HG03139 (cell line): ENCODE results near the gene CARMIL1.

Source experiments
- ATAC-seq: cut with Tn5 transposase; IDR thresholded peaks from one replicate; pipeline ENCODE4 v1.9.1; 2021; ENCODE audit not compliant: unreplicated experiment

Gene CARMIL1

GRCh38 chr6:25278914-25279747 lies at the start of gene CARMIL1:
CARMIL1 (plus strand) TSS chr6:25279374; CDS start chr6:25279796, 422 bp downstream.
- peak; percentile 65 for ATAC-seq

GRCh38 chr6:25229671-25230321 lies 49.4 kb upstream of the CARMIL1 start:
- ATAC-seq = no peak

- ATAC-seq = no peak
Measured at GRCh38 chr6:25232479-25232878, 46.7 kb upstream of the CARMIL1 start.

- no peak for ATAC-seq
Measured at GRCh38 chr6:25233226-25233625, 45.9 kb upstream of the CARMIL1 start.

- no peak for ATAC-seq
Measured at GRCh38 chr6:25237579-25237978, 41.6 kb upstream of the CARMIL1 start.

DNA sequence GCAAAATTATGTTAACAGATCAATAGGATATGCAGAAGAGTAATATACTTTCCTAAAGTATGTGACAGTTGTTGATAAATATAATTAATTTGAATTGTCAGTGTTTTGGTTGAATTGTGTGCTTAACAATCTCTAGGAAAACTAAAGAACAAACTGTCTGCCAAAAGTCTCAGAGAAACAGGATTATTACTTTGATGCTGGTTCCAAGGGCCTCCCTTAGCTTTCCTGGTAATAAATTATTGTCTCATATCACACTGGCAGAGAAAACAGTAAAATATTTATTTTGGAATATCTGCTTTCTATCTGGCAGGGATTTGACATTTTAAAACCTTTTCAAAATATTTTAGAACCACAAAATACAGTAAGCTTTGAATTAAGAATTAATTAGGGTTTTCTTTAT lies 40.1 kb upstream of the CARMIL1 start:
- ATAC-seq = no peak

- ATAC-seq = no peak
Measured at GRCh38 chr6:25239498-25239897, 39.7 kb upstream of the CARMIL1 start.

GRCh38 chr6:25242567-25242966 lies 36.6 kb upstream of the CARMIL1 start:
- ATAC-seq = no peak

GRCh38 chr6:25244865-25245264 lies 34.3 kb upstream of the CARMIL1 start:
- ATAC-seq = no peak

- ATAC-seq = no peak
Measured at GRCh38 chr6:25248123-25248522, 31.1 kb upstream of the CARMIL1 start.

GRCh38 chr6:25249133-25249532 lies 30.0 kb upstream of the CARMIL1 start:
- ATAC-seq = no peak

- ATAC-seq = no peak
Measured at GRCh38 chr6:25250878-25251277, 28.3 kb upstream of the CARMIL1 start.

DNA sequence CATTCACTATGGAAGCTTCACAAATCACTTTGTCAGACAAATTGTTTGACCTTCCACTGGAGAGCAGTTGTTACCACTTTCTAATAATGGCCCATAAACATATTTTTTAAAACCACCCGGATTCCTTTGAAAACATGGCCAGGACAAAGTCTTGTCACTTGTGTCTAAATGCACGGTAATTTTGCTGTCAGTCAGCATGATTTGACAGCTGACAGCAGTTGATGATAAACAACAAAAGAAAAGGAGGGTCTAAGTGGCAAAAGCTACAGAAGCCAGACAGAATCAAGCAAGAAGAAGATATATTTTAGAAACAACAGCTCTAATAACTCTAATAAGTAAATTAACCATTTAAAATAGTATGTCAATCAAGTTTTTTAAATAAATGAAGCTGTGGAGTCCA lies 27.7 kb upstream of the CARMIL1 start:
- ATAC-seq = no peak

- no peak for ATAC-seq
Measured at GRCh38 chr6:25253351-25253750, 25.8 kb upstream of the CARMIL1 start.

GRCh38 chr6:25254671-25255070 lies 24.5 kb upstream of the CARMIL1 start:
- no peak for ATAC-seq

DNA sequence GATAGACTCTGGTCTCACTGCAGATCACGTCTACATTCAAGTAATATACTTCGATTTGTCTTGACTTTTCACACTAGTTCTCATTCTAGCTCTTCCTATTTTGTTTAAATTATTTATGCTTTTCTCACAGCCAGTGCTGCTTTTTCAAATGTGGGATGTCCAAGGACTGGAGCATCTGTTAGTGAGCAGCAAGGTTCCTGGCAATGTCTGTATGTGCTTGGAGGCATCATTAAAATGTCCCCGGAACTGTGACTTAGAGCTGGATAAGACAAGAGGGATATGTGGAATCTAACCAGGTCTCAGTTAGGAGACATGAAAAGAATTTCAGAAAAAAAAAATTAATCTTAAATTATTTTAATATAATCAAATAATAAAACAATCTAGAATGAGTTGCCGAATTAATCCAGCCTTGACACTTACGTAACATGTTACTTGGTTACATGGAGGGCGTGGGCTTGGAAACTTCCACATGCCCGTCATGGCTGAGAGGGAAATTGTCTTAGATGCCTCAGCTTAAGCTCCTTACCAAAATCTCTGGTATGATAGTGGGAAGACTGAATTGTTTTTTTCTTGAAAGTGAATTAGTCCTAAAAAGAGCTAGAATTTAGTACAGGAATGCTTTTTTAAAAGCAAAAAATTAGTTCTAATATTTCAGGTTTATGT lies 21.4 kb upstream of the CARMIL1 start:
- no peak for ATAC-seq

GRCh38 chr6:25259756-25260155 lies 19.4 kb upstream of the CARMIL1 start:
- ATAC-seq = no peak

GRCh38 chr6:25263657-25264056 lies 15.5 kb upstream of the CARMIL1 start:
- ATAC-seq = no peak

DNA sequence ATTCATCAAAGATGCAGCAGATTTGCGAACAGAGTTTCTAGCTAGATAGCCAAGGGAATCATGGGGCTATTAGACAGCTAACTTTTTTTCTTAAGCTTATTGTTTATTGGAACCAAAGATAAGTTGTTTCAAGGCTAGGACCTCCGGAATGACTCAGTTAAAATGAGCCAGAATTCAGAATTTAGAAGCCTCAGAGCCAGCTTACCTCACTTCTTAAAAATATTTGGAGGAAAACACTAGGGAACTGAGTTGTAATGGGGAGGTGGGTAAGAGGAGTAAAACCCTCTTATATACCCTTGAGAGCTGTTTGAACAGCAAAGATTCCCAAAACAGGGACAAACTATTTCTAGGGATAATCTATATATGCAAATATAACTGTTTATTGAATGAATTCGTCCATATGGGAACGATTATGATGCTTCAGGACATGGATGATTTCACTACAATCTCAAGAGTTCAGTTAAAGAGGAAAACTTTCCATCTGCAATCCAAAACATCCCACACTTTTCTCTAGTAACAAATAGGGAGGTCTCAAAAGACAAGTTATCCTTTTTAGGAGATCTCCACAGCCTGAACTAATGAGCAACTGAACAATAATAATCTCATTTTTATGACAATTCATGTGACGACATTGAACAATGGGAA lies 12.6 kb upstream of the CARMIL1 start:
- no peak for ATAC-seq

DNA sequence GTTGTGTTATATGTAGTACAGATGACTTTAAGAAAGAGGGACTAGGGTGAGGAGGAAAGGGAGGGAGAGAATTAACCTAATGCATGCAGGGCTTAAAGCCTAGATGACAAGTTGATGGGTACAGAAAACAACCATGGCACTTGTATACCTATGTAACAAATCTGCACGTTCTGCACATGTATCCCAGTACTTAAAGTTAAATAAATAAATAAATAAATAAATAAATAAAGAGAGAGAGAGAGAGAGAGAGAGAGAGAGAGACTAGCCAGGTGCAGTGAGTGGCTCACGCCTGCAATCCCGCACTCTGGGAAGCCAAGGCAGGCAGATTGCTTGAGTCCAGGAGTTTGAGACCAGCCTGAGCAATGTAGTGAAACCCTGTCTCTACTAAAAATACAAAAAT lies 11.5 kb upstream of the CARMIL1 start:
- ATAC-seq = no peak

DNA sequence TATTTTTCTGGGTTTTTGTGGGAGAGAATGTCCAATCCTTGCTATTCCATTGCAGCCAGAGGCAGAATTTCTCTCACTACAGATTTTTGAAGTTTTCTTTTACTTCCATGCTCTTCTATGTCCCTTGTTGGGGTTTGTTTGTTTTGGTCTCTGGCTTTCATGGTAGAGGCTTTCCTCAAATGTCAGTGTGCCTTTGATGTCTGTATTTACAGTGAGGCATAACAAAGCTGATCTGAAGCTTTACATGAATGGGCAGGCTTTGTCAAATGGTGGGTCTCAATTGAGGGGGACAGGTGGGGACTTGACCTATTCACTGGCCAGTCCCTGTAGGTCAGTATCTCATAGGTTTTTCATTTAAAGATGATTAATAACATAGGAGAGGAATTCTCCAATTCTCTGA lies 8.6 kb upstream of the CARMIL1 start:
- ATAC-seq = no peak
